Mucosa of rectum (tissue), 2 donors: ENCODE results near the gene HVCN1.
A peak's percentile ranks its signal among the peaks of the same experiment; 100 is the strongest.

Experiments used
- H3K27ac ChIP-seq, 2 donors: one replicate each; pipeline ENCODE4 v1.7.0; 2013; ENCODE audit warnings: inconsistent platforms in 2 of 2, low read depth in 2 of 2, low read length in 2 of 2
- H3K27me3 ChIP-seq, 2 donors: one replicate each; pipeline ENCODE4 v1.7.0; 2013; ENCODE audit warnings: low read length in 2 of 2; ENCODE audit not compliant: control insufficient read depth in 2 of 2, insufficient read depth in 2 of 2
- H3K36me3 ChIP-seq, 2 donors: one replicate each; pipeline ENCODE4 v1.7.0; 2013; ENCODE audit warnings: low read length in 2 of 2; ENCODE audit not compliant: control insufficient read depth in 2 of 2, insufficient read depth in 2 of 2
- H3K4me1 ChIP-seq, 2 donors: one replicate each; pipeline ENCODE4 v1.7.0; 2013; ENCODE audit warnings: low read length in 2 of 2, mild to moderate bottlenecking in 1 of 2; ENCODE audit not compliant: control insufficient read depth in 2 of 2, insufficient read depth in 2 of 2
- H3K4me3 ChIP-seq, 2 donors: one replicate each; pipeline ENCODE4 v1.7.0; 2013; ENCODE audit warnings: low read length in 2 of 2
- H3K9ac ChIP-seq, 2 donors: one replicate each; pipeline ENCODE4 v1.7.0; 2013; ENCODE audit warnings: low read length in 2 of 2, low read depth in 1 of 2, mild to moderate bottlenecking in 1 of 2
- H3K9me3 ChIP-seq, 2 donors: one replicate each; pipeline ENCODE4 v1.7.0; 2013; ENCODE audit warnings: low read length in 2 of 2; ENCODE audit not compliant: control insufficient read depth in 2 of 2
- donor health status: healthy.
- donor health status: Normal muscosa, but diverticular disease.

HVCN1 gene

GRCh38 chr12:110702081-110702480 is 13.2 kb upstream of the HVCN1 start:
- no peak overlapping the region for H3K4me3 ChIP-seq
- H3K27ac ChIP-seq, result no peak overlapping the region
- no peaks in the 10 kb centered on the region for H3K36me3 ChIP-seq
- no peaks in the 10 kb centered on the region for H3K27me3 ChIP-seq
- H3K9me3 ChIP-seq, result no peaks in the 10 kb centered on the region
- peaks cover 0 to 2% of the 10 kb centered on the region in 2 donors for H3K4me1 ChIP-seq
- no peak overlapping the region for H3K9ac ChIP-seq

GRCh38 chr12:110699591-110700445 is 10.9 kb upstream of the HVCN1 start:
- H3K9ac ChIP-seq, result no peak overlapping the region
- H3K36me3 ChIP-seq, result no peaks in the 10 kb centered on the region
- H3K27me3 ChIP-seq, result no peaks in the 10 kb centered on the region
- no peaks in the 10 kb centered on the region for H3K9me3 ChIP-seq
- H3K27ac ChIP-seq, result peak overlapping the region; percentile 5 to 23
- H3K4me1 ChIP-seq, result peaks cover 1 to 2% of the 10 kb centered on the region in 2 donors
- no peak overlapping the region for H3K4me3 ChIP-seq

GRCh38 chr12:110698171-110698902 is 9.4 kb upstream of the HVCN1 start:
- Histone ChIP-seq H3K4me1 (peaks cover 2 to 4% of the 10 kb centered on the region in 2 donors), H3K36me3 (no peaks in the 10 kb centered on the region), H3K27me3 (no peaks in the 10 kb centered on the region), H3K9me3 (no peaks in the 10 kb centered on the region), H3K4me3 (peak overlapping the region; percentile 20 to 44), H3K9ac (no peak overlapping the region), H3K27ac (peak overlapping the region; percentile 9 to 30)

GRCh38 chr12:110697236-110697635 is 8.3 kb upstream of the HVCN1 start:
- peaks cover 2 to 4% of the 10 kb centered on the region in 2 donors for H3K4me1 ChIP-seq
- no peak overlapping the region for H3K4me3 ChIP-seq

GRCh38 chr12:110696283-110696682 is 7.4 kb upstream of the HVCN1 start:
- H3K9ac ChIP-seq, result no peak overlapping the region

More at GRCh38 chr12:110697236-110697635, 8.3 kb upstream of the HVCN1 start:
- no peaks in the 10 kb centered on the region for H3K36me3 ChIP-seq
- no peak overlapping the region for H3K27ac ChIP-seq
- no peak overlapping the region for H3K9ac ChIP-seq
- no peaks in the 10 kb centered on the region for H3K27me3 ChIP-seq
- no peaks in the 10 kb centered on the region for H3K9me3 ChIP-seq

GRCh38 chr12:110694330-110694901 is 5.5 kb upstream of the HVCN1 start:
- H3K27me3 ChIP-seq, result no peaks in the 10 kb centered on the region
- H3K27ac ChIP-seq, result peak overlapping the region; percentile 17 to 33

More at GRCh38 chr12:110696283-110696682, 7.4 kb upstream of the HVCN1 start:
- Histone ChIP-seq H3K4me3 (no peak overlapping the region), H3K9me3 (no peaks in the 10 kb centered on the region), H3K27ac (no peak overlapping the region), H3K27me3 (no peaks in the 10 kb centered on the region), H3K4me1 (peaks cover 2 to 4% of the 10 kb centered on the region in 2 donors), H3K36me3 (no peaks in the 10 kb centered on the region)

GRCh38 chr12:110693731-110694130 is 4.8 kb upstream of the HVCN1 start:
- H3K4me3 ChIP-seq, result no peak overlapping the region
- H3K36me3 ChIP-seq, result no peaks in the 10 kb centered on the region
- H3K9me3 ChIP-seq, result no peaks in the 10 kb centered on the region
- no peaks in the 10 kb centered on the region for H3K27me3 ChIP-seq
- H3K4me1 ChIP-seq, result peaks cover 3 to 15% of the 10 kb centered on the region in 2 donors
- peak overlapping the region in 1 of 2 donors; percentile 33 for H3K27ac ChIP-seq
- H3K9ac ChIP-seq, result no peak overlapping the region

More at GRCh38 chr12:110694330-110694901, 5.5 kb upstream of the HVCN1 start:
- H3K4me1 ChIP-seq, result peaks cover 2 to 13% of the 10 kb centered on the region in 2 donors
- H3K9me3 ChIP-seq, result no peaks in the 10 kb centered on the region
- no peak overlapping the region for H3K4me3 ChIP-seq
- H3K9ac ChIP-seq, result no peak overlapping the region
- H3K36me3 ChIP-seq, result no peaks in the 10 kb centered on the region

GRCh38 chr12:110690127-110690430 is 1.2 kb upstream of the HVCN1 start:
- peaks cover 5 to 10% of the 10 kb centered on the region in 2 donors for H3K27me3 ChIP-seq
- H3K4me3 ChIP-seq, result peak overlapping the region; percentile 60 to 71
- H3K36me3 ChIP-seq, result no peaks in the 10 kb centered on the region
- H3K9me3 ChIP-seq, result no peaks in the 10 kb centered on the region
- H3K4me1 ChIP-seq, result peaks cover 13 to 23% of the 10 kb centered on the region in 2 donors
- no peak overlapping the region for H3K27ac ChIP-seq
- H3K9ac ChIP-seq, result no peak overlapping the region

GRCh38 chr12:110689281-110690126 is 589 bp upstream of the HVCN1 start:
- Histone ChIP-seq H3K4me1 (peaks cover 13 to 19% of the 10 kb centered on the region in 2 donors), H3K36me3 (no peaks in the 10 kb centered on the region), H3K4me3 (peak overlapping the region; percentile 60 to 71), H3K27me3 (peaks cover 5 to 10% of the 10 kb centered on the region in 2 donors), H3K9me3 (no peaks in the 10 kb centered on the region), H3K27ac (peak overlapping the region; percentile 59 to 62), H3K9ac (peak overlapping the region; percentile 54 to 63)
